Measurements from ENCODE around the gene ASCC2.
A peak's percentile ranks its signal among the peaks of the same experiment; 100 is the strongest.
"Not testable (repeated sequence)": the region's sequence is repeated elsewhere in the genome, so short reads cannot be mapped to it uniquely, and the experiment has no call there.

Gene ASCC2

GRCh38 chr22:29856496-29856895, 18.4 kb upstream of the ASCC2 start:
- H3K27ac ChIP-seq = no peak overlapping the region
- DNase-seq (ENCODE audit: low read depth, low spot score) = no peak

- no peak for DNase-seq (ENCODE audit: low read depth, low spot score)
- H3K27ac ChIP-seq = no peak overlapping the region
Observed at GRCh38 chr22:29855611-29856181, 17.6 kb upstream of the ASCC2 start.

GRCh38 chr22:29854432-29854831, 16.4 kb upstream of the ASCC2 start:
- no peak for DNase-seq (ENCODE audit: low read depth, low spot score)
- no peak overlapping the region for H3K27ac ChIP-seq

- no peak overlapping the region for H3K27ac ChIP-seq
- no peak for DNase-seq (ENCODE audit: low read depth, low spot score)
Observed at GRCh38 chr22:29848111-29848510, 10.0 kb upstream of the ASCC2 start.

GRCh38 chr22:29846290-29846689, 8.2 kb upstream of the ASCC2 start:
- DNase-seq (ENCODE audit: low read depth, low spot score) = no peak

GRCh38 chr22:29842740-29843139, 4.7 kb upstream of the ASCC2 start:
- DNase-seq (ENCODE audit: low read depth, low spot score) = peak; percentile 80
- H3K27ac ChIP-seq = peak overlapping the region; percentile 59

More at GRCh38 chr22:29846290-29846689, 8.2 kb upstream of the ASCC2 start:
- no peak overlapping the region for H3K27ac ChIP-seq

- peak overlapping the region; percentile 59 for H3K27ac ChIP-seq
- DNase-seq (ENCODE audit: low read depth, low spot score) = no peak
Observed at GRCh38 chr22:29842172-29842571, 4.1 kb upstream of the ASCC2 start.

GRCh38 chr22:29840498-29840897, 2.4 kb upstream of the ASCC2 start:
- no peak overlapping the region for H3K27ac ChIP-seq
- no peak for DNase-seq (ENCODE audit: low read depth, low spot score)

- no peak for DNase-seq (ENCODE audit: low read depth, low spot score)
- H3K27ac ChIP-seq = peak overlapping the region; percentile 81
Observed at GRCh38 chr22:29839039-29839438, 965 bp upstream of the ASCC2 start.

GRCh38 chr22:29838599-29838956, 504 bp upstream of the ASCC2 start:
- no peak for DNase-seq (ENCODE audit: low read depth, low spot score)
- peak overlapping the region; percentile 81 for H3K27ac ChIP-seq

- H3K27ac ChIP-seq = peak overlapping the region; percentile 9
- DNase-seq (ENCODE audit: low read depth, low spot score) = not testable (repeated sequence)
Observed at GRCh38 chr22:29836791-29837370, 1.2 kb downstream of the ASCC2 start.

- DNase-seq (ENCODE audit: low read depth, low spot score) = no peak
- no peak overlapping the region for H3K27ac ChIP-seq
Observed at GRCh38 chr22:29834046-29834445, 4.0 kb downstream of the ASCC2 start.

- DNase-seq (ENCODE audit: low read depth, low spot score) = no peak
- H3K27ac ChIP-seq = no peak overlapping the region
Observed at GRCh38 chr22:29833392-29833965, 4.6 kb downstream of the ASCC2 start.

- no peak for DNase-seq (ENCODE audit: low read depth, low spot score)
- H3K27ac ChIP-seq = no peak overlapping the region
Observed at GRCh38 chr22:29831958-29832357, 6.1 kb downstream of the ASCC2 start.

- H3K27ac ChIP-seq = no peak overlapping the region
- no peak for DNase-seq (ENCODE audit: low read depth, low spot score)
Observed at GRCh38 chr22:29831186-29831921, 6.7 kb downstream of the ASCC2 start.

- H3K27ac ChIP-seq = no peak overlapping the region
- DNase-seq (ENCODE audit: low read depth, low spot score) = no peak
Observed at GRCh38 chr22:29830585-29830984, 7.5 kb downstream of the ASCC2 start.

- not testable (repeated sequence) for H3K27ac ChIP-seq
- DNase-seq (ENCODE audit: low read depth, low spot score) = peak; percentile 48
Observed at GRCh38 chr22:29827726-29828125, 10.3 kb downstream of the ASCC2 start.

- DNase-seq (ENCODE audit: low read depth, low spot score) = no peak
- no peak overlapping the region for H3K27ac ChIP-seq
Observed at GRCh38 chr22:29827091-29827490, 11.0 kb downstream of the ASCC2 start.

GRCh38 chr22:29825578-29825977, 12.5 kb downstream of the ASCC2 start:
- no peak overlapping the region for H3K27ac ChIP-seq
- DNase-seq (ENCODE audit: low read depth, low spot score) = no peak

- H3K27ac ChIP-seq = no peak overlapping the region
- DNase-seq (ENCODE audit: low read depth, low spot score) = no peak
Observed at GRCh38 chr22:29824677-29825076, 13.4 kb downstream of the ASCC2 start.

GRCh38 chr22:29821291-29822016, 16.6 kb downstream of the ASCC2 start:
- peak; percentile 99 for DNase-seq (ENCODE audit: low read depth, low spot score)
- peak overlapping the region; percentile 78 for H3K27ac ChIP-seq
